ENCODE results near the gene ZNF512B.
"Not testable (repeated sequence)": the region's sequence is repeated elsewhere in the genome, so short reads cannot be mapped to it uniquely, and the experiment has no call there.

Gene ZNF512B

DNA sequence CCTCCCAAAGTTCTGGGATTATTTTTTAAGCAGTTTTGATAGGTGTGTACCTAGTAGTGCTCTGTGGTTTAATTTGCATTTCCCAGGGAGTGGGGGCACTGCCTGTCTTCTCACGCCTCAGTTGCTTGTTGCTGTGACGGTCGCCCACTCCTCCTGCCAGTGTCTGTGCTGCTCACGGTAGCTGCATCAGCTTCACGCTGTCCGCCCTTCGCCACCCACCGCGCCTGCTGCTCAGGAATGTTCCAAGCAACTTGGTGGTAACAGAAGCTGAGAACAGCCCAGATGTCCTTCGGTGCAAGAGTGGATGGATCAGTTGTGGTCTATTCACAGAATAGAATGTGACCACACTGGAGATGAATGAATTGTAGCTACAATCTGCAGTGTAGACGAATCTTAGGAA, 51.9 kb downstream of the ZNF512B start:
- H3K36me3 ChIP-seq (ENCODE audit: control insufficient read depth, insufficient read depth, low read length), result peaks cover 7% of the 10 kb centered on the region
- DNase-seq (ENCODE audit: extremely low read depth, insufficient read length), result peak; percentile 42
- H3K27me3 ChIP-seq (replicated peaks; ENCODE audit: control insufficient read depth, insufficient read depth, low read length), result no peaks in the 10 kb centered on the region
- H3K4me3 ChIP-seq (replicated peaks; ENCODE audit: low read depth, low read length), result no peak overlapping the region
- TF ChIP-seq, protein P1, sequence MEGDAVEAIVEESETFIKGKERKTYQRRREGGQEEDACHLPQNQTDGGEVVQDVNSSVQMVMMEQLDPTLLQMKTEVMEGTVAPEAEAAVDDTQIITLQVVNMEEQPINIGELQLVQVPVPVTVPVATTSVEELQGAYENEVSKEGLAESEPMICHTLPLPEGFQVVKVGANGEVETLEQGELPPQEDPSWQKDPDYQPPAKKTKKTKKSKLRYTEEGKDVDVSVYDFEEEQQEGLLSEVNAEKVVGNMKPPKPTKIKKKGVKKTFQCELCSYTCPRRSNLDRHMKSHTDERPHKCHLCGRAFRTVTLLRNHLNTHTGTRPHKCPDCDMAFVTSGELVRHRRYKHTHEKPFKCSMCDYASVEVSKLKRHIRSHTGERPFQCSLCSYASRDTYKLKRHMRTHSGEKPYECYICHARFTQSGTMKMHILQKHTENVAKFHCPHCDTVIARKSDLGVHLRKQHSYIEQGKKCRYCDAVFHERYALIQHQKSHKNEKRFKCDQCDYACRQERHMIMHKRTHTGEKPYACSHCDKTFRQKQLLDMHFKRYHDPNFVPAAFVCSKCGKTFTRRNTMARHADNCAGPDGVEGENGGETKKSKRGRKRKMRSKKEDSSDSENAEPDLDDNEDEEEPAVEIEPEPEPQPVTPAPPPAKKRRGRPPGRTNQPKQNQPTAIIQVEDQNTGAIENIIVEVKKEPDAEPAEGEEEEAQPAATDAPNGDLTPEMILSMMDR (IDR thresholded peaks at IDR 0.05; ENCODE audit: insufficient read depth, low read length, poor library complexity, severe bottlenecking), result no peak

DNA sequence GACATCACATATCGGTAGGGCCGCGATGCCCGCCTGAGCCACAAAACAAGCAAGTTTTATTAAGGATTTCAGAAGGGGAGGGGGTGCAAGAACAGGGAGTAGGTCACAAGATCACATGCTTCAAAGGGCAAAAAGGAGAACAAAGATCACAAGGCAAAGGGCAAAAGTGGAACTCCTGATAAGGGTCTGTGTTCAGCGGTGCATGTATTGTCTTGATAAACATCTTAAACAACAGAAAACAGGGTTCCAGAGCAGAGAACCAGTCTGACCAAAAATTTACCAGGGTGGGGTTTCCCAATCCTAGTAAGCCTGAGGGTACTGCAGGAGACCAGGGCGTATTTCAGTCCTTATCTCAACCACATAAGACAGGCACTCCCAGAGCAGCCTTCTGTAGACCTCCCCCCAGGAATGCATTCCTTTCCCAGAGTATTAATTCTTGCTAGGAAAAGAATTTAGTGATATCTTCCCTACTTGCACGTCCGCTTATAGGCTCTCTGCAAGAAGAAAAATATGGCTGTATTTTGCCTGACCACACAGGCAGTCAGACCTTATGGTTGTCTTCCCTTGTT, 53.3 kb downstream of the ZNF512B start:
- H3K36me3 ChIP-seq (ENCODE audit: control insufficient read depth, insufficient read depth, low read length); H3K4me3 ChIP-seq (replicated peaks; ENCODE audit: low read depth, low read length); DNase-seq (ENCODE audit: extremely low read depth, insufficient read length); H3K27me3 ChIP-seq (replicated peaks; ENCODE audit: control insufficient read depth, insufficient read depth, low read length): not testable (repeated sequence)

DNA sequence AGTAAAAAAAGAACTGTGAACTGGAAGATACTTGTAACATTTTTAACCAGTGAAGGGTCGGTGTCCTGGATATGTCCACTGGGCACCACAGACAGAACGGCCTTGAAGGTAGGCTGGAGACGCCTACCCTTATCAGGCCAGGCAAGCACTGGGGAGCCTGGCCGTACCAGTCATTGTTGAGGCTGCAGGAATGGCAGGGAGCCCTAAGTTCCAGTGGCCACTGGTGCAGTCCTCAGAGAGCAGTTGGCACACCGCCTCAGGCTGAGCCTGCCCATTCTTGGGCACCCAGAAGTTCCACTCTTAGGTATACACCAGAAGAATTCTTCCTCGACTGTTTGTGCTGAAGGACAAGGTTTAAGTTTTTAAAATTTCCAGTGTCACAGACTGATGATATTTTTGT, 54.3 kb downstream of the ZNF512B start:
- Histone ChIP-seq H3K27me3 (replicated peaks; ENCODE audit: control insufficient read depth, insufficient read depth, low read length) (no peaks in the 10 kb centered on the region), H3K4me3 (replicated peaks; ENCODE audit: low read depth, low read length) (no peak overlapping the region), H3K36me3 (ENCODE audit: control insufficient read depth, insufficient read depth, low read length) (peaks cover 7% of the 10 kb centered on the region)
- TF ChIP-seq, protein P1 (IDR thresholded peaks at IDR 0.05; ENCODE audit: insufficient read depth, low read length, poor library complexity, severe bottlenecking), result no peak
- no peak for DNase-seq (ENCODE audit: extremely low read depth, insufficient read length)

DNA sequence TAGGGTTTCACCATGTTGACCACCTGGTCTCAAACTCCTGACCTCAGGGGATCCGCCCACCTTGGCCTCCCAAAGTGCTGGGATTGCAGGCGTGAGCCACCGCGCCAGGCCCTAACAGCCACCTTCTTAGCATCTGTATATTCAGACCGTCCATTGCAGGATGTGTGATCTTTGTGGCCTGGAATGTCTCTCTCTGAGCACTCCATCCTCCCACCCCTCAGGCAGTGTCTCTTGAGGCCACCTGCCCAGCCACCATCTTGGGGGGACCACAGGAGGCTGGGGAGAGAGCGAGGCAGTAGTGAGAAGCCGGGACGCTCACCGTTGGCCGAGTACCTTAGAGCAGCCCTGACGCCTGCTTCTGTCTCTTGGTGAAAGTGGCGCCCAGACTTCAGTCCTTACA, 56.0 kb downstream of the ZNF512B start:
- no peak for DNase-seq (ENCODE audit: extremely low read depth, insufficient read length)
- Histone ChIP-seq H3K36me3 (ENCODE audit: control insufficient read depth, insufficient read depth, low read length) (peaks cover 3% of the 10 kb centered on the region), H3K27me3 (replicated peaks; ENCODE audit: control insufficient read depth, insufficient read depth, low read length) (no peaks in the 10 kb centered on the region), H3K4me3 (replicated peaks; ENCODE audit: low read depth, low read length) (no peak overlapping the region)
- TF ChIP-seq, protein P1 (IDR thresholded peaks at IDR 0.05; ENCODE audit: insufficient read depth, low read length, poor library complexity, severe bottlenecking), result no peak

DNA sequence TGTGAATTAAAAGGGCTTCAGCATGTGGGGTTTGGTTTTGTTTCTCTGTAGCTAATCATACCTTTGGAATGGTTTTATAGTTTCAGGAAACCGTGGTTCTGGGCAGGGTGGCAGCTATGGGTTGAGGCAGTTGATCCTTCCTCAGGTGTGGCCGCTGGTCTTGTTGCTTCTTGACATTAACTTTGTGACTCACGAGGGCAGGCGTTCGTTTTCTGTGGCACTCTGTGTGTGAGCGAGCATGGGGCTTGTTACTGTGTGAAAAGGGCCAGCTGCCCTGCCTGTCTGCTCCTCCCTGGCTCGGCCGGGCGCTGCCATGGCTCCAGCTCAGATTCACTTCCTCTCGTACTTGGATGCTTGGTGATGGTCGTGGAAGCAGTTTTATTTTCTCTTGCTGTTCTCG, 58.6 kb downstream of the ZNF512B start:
- H3K36me3 ChIP-seq (ENCODE audit: control insufficient read depth, insufficient read depth, low read length), result peaks cover 3% of the 10 kb centered on the region
- DNase-seq (ENCODE audit: extremely low read depth, insufficient read length), result no peak
- no peak overlapping the region for H3K4me3 ChIP-seq (replicated peaks; ENCODE audit: low read depth, low read length)
- TF ChIP-seq, protein P1 (IDR thresholded peaks at IDR 0.05; ENCODE audit: insufficient read depth, low read length, poor library complexity, severe bottlenecking), result no peak
- no peaks in the 10 kb centered on the region for H3K27me3 ChIP-seq (replicated peaks; ENCODE audit: control insufficient read depth, insufficient read depth, low read length)

DNA sequence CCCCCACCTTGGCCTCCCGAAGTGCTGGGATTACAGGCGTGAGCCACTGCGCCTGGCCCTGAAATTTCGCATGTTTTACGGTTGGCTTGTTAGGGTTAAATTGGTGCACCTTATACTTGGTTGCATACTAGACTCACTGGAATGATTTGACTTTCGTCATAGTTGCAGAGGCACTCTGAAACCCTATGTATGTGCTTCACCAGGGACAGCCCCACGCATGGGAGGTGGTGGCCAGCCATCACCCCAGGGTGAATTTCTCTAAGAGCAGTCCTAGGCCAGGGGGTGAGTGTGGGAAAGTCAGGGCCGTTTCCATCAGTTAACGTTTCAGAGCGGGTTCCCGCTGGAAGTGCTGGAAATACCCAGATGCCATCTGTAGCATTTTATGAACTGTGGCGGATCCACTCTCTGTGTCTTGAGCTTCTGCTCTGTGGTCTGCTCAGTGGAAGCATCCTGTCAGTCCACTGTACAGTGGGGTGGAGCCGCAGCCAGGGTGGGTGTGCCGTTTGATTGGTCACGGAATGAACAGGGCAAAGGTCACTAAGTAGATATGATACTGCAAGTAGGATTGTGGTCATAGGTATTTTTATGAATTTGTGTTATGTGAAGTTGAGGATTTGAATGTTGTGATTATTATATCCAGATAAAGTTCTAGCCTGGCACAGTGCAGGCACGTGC, 61.6 kb downstream of the ZNF512B start:
- TF ChIP-seq, protein P1 (IDR thresholded peaks at IDR 0.05; ENCODE audit: insufficient read depth, low read length, poor library complexity, severe bottlenecking), result no peak
- DNase-seq (ENCODE audit: extremely low read depth, insufficient read length), result no peak
- Histone ChIP-seq H3K4me3 (replicated peaks; ENCODE audit: low read depth, low read length) (no peak overlapping the region), H3K27me3 (replicated peaks; ENCODE audit: control insufficient read depth, insufficient read depth, low read length) (no peaks in the 10 kb centered on the region), H3K36me3 (ENCODE audit: control insufficient read depth, insufficient read depth, low read length) (peaks cover 1% of the 10 kb centered on the region)
